OCI-LY1 (cell line): Measurements from ENCODE around the gene GTF2H3.

ENCODE experiments used
- H2AFZ ChIP-seq: fragments of 200-600 bp; sonication (generic), shearing (Covaris generic); 2 replicates; pipeline ENCODE4 v1.6.0; 2014; ENCODE audit warnings: antibody characterized with exemption, mild to moderate bottlenecking, low read length
- H3F3A ChIP-seq: fragments of 200-600 bp; sonication (generic), shearing (Covaris generic); 2 replicates; pipeline ENCODE4 v1.6.0; 2014; ENCODE audit warnings: mild to moderate bottlenecking, antibody characterized with exemption, low read length, moderate library complexity; ENCODE audit not compliant: insufficient read depth
- H3K27ac ChIP-seq: fragments of 200-600 bp; sonication (generic); 2 replicates; pipeline ENCODE4 v1.5.1; 2014; ENCODE audit warnings: low read length, mixed run types, mild to moderate bottlenecking, low read depth; ENCODE audit not compliant: poor library complexity, severe bottlenecking
- H3K27me3 ChIP-seq: fragments of 200-600 bp; sonication (generic); 2 replicates; pipeline ENCODE4 v1.6.0; 2014; ENCODE audit warnings: antibody characterized with exemption, mild to moderate bottlenecking, low read length, moderate library complexity; ENCODE audit not compliant: insufficient read depth
- H3K36me3 ChIP-seq: fragments of 200-600 bp; sonication (generic); 2 replicates; pipeline ENCODE4 v1.6.1; 2014; ENCODE audit warnings: mild to moderate bottlenecking, antibody characterized with exemption, low read length, moderate library complexity, mixed read lengths; ENCODE audit not compliant: insufficient read depth
- H3K4me1 ChIP-seq: fragments of 200-600 bp; sonication (generic); 2 replicates; pipeline ENCODE4 v1.5.1; 2014; ENCODE audit warnings: mild to moderate bottlenecking, low read length, moderate library complexity; ENCODE audit not compliant: insufficient read depth, severe bottlenecking
- H3K4me2 ChIP-seq: fragments of 200-600 bp; sonication (generic), shearing (Covaris generic); 2 replicates; pipeline ENCODE4 v1.6.1; 2014; ENCODE audit warnings: low read length
- H3K4me3 ChIP-seq: fragments of 200-600 bp; sonication (generic); 2 replicates; pipeline ENCODE4 v1.5.1; 2014; ENCODE audit warnings: low read length, low read depth, mild to moderate bottlenecking, mixed read lengths; ENCODE audit not compliant: poor library complexity, severe bottlenecking
- H3K79me2 ChIP-seq: fragments of 200-600 bp; shearing (Covaris generic); 2 replicates; pipeline ENCODE4 v1.6.1; 2016; ENCODE audit warnings: mixed run types, low read length, mixed read lengths; ENCODE audit not compliant: insufficient read depth
- H3K9ac ChIP-seq: fragments of 200-600 bp; sonication (generic), shearing (Covaris generic); 2 replicates; pipeline ENCODE4 v1.6.1; 2014; ENCODE audit warnings: mild to moderate bottlenecking, low read length, mixed read lengths
- H3K9me2 ChIP-seq: fragments of 200-600 bp; sonication (generic), shearing (Covaris generic); 2 replicates; pipeline ENCODE4 v1.6.1; 2014; ENCODE audit warnings: low read depth, mild to moderate bottlenecking, low read length, mixed read lengths
- H3K9me3 ChIP-seq: fragments of 200-600 bp; shearing (Covaris generic); 2 replicates; pipeline ENCODE4 v1.6.1; 2014; ENCODE audit warnings: low read length, mixed read lengths
- H4K20me1 ChIP-seq: fragments of 200-600 bp; sonication (generic), shearing (Covaris generic); 2 replicates; pipeline ENCODE4 v1.6.0; 2016; ENCODE audit warnings: mild to moderate bottlenecking, low read length; ENCODE audit not compliant: insufficient read depth
- CTCF ChIP-seq: fragments of 200-600 bp; sonication (generic), shearing (Covaris generic); IDR thresholded peaks from 2 replicates; pipeline ENCODE4 v1.5.1; 2017; ENCODE audit warnings: mild to moderate bottlenecking, antibody characterized with exemption, low read length, moderate library complexity, mixed read lengths
- EZH2 ChIP-seq: fragments of 200-600 bp; sonication (generic), shearing (Covaris generic); IDR thresholded peaks from 2 replicates; pipeline ENCODE4 v1.8.0; 2017; ENCODE audit warnings: borderline replicate concordance, mixed run types, mild to moderate bottlenecking, antibody characterized with exemption, low read length, moderate library complexity, mixed read lengths

GTF2H3 gene

GRCh38 chr12:123667771-123668170 lies 34.1 kb downstream of the GTF2H3 start:
- TF ChIP-seq EZH2, result no peak
- H3K36me3 ChIP-seq, result peaks cover 9% of the 10 kb centered on the region
- no peak overlapping the region for H3K27ac ChIP-seq
- no peak overlapping the region for H3K4me3 ChIP-seq
- H3K79me2 ChIP-seq, result no peaks in the 10 kb centered on the region
- no peaks in the 10 kb centered on the region for H3F3A ChIP-seq
- H3K9me3 ChIP-seq, result no peaks in the 10 kb centered on the region
- no peak overlapping the region for H2AFZ ChIP-seq
- H3K9me2 ChIP-seq, result no peaks in the 10 kb centered on the region
- peaks cover 13% of the 10 kb centered on the region for H3K4me1 ChIP-seq
- no peak overlapping the region for H3K9ac ChIP-seq
- no peaks in the 10 kb centered on the region for H4K20me1 ChIP-seq
- H3K27me3 ChIP-seq, result no peaks in the 10 kb centered on the region
- H3K4me2 ChIP-seq, result no peak overlapping the region

- Histone ChIP-seq H3K79me2 (no peaks in the 10 kb centered on the region), H3F3A (no peaks in the 10 kb centered on the region; the same call in 1 of the 2 replicates), H3K27me3 (no peaks in the 10 kb centered on the region), H3K4me1 (peaks cover 13% of the 10 kb centered on the region), H2AFZ (peak within 1 kb of the TSS; percentile 99), H3K36me3 (0 out of 2 replicates have a peak, but pooled peaks cover 3% of the 10 kb centered on the region), H3K9me3 (no peaks in the 10 kb centered on the region), H4K20me1 (no peaks in the 10 kb centered on the region), H3K9ac (peak within 1 kb of the TSS; percentile 62), H3K4me3 (peak within 1 kb of the TSS; percentile 76), H3K4me2 (peak within 1 kb of the TSS; percentile 92), H3K27ac (no peak within 1 kb of the TSS), H3K9me2 (no peaks in the 10 kb centered on the region)
- TF ChIP-seq EZH2 (no peak), CTCF (no peak)
Measured at GRCh38 chr12:123670882-123671728, 37.5 kb downstream of the GTF2H3 start, which contains the start of gene TCTN2. TCTN2 (plus strand) TSS chr12:123671113; CDS start chr12:123671241, 128 bp downstream.

GRCh38 chr12:123671876-123672275 lies 38.2 kb downstream of the GTF2H3 start:
- Histone ChIP-seq H3K27me3 (no peaks in the 10 kb centered on the region), H3K9me3 (no peaks in the 10 kb centered on the region), H3K9me2 (no peaks in the 10 kb centered on the region), H3K4me2 (peak overlapping the region; percentile 92), H2AFZ (no peak overlapping the region), H3K79me2 (no peaks in the 10 kb centered on the region), H3K9ac (peak overlapping the region; percentile 62; the same call in 1 of the 2 replicates), H3K4me3 (peak overlapping the region; percentile 76), H3K4me1 (peaks cover 13% of the 10 kb centered on the region), H4K20me1 (no peaks in the 10 kb centered on the region), H3F3A (no peaks in the 10 kb centered on the region; the same call in 1 of the 2 replicates), H3K36me3 (0 out of 2 replicates have a peak, but pooled peaks cover 3% of the 10 kb centered on the region), H3K27ac (no peak overlapping the region)
- TF ChIP-seq CTCF (no peak), EZH2 (no peak)
